ENCODE data around the gene TMEM82. TPM values are rescaled to one million over a fixed set of nuclear protein-coding genes. Genes with fewer than 3 reads are reported as not detected.

The TMEM82 gene
- total RNA-seq, 4 donors from 2014 or later, result 2.5 to 42.4 (median 32.7) TPM

DNA sequence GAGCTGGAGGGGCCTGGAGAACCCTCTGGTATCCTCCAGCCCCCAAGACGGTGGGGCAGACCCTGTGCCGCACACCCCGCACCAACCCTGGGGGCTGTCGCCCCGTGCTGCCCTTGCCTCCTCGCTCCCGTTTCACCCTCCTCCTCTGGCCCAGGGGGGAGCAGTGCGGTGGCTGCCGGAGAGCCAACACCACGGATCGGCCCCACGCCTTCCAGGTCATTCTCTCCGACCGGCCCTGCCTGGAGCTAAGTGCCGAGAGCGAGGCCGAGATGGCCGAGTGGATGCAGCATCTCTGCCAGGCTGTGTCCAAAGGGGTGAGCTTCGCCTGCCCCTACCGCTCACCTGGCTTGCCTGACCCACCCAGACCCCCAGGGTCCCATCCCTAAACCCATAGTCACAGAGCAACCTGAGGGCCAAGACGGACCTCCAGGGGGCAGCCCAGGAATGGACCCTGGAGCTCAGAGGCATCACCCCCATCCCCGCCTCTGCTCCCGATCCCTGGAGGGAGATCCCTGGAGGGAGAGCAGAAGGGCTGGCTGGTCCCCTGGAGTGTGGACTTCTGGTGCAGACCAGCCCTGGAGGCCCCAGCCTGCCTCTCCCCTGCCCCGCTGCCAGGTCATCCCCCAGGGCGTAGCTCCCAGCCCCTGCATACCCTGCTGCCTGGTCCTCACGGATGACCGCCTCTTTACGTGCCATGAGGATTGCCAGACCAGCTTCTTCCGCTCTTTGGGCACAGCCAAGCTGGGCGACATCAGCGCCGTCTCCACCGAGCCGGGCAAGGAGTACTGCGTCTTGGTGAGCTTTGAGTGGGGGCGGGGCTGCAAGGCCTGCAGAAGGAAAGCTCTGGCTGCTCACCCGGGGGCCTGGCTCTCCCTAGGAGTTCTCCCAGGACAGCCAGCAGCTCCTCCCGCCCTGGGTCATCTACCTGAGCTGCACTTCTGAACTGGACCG is 10.3 kb upstream of the TMEM82 start:
- Histone ChIP-seq H3K36me3 (peaks cover 0 to 76% (median 0%) of the 10 kb centered on the region in 3 donors), H3K9me3 (no peaks in the 10 kb centered on the region), H3K4me1 (peaks cover 0 to 19% (median 0%) of the 10 kb centered on the region in 4 donors), H3K4me3 (no peak overlapping the region), H3K27me3 (no peaks in the 10 kb centered on the region), H3K27ac (no peak overlapping the region)
- TF ChIP-seq POLR2A (IDR thresholded peaks at IDR 0.05), result no peak
- TF ChIP-seq, protein P1, sequence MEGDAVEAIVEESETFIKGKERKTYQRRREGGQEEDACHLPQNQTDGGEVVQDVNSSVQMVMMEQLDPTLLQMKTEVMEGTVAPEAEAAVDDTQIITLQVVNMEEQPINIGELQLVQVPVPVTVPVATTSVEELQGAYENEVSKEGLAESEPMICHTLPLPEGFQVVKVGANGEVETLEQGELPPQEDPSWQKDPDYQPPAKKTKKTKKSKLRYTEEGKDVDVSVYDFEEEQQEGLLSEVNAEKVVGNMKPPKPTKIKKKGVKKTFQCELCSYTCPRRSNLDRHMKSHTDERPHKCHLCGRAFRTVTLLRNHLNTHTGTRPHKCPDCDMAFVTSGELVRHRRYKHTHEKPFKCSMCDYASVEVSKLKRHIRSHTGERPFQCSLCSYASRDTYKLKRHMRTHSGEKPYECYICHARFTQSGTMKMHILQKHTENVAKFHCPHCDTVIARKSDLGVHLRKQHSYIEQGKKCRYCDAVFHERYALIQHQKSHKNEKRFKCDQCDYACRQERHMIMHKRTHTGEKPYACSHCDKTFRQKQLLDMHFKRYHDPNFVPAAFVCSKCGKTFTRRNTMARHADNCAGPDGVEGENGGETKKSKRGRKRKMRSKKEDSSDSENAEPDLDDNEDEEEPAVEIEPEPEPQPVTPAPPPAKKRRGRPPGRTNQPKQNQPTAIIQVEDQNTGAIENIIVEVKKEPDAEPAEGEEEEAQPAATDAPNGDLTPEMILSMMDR (IDR thresholded peaks at IDR 0.05), result no peak
- peak in 1 of 3 donors; percentile 47 for DNase-seq

DNA sequence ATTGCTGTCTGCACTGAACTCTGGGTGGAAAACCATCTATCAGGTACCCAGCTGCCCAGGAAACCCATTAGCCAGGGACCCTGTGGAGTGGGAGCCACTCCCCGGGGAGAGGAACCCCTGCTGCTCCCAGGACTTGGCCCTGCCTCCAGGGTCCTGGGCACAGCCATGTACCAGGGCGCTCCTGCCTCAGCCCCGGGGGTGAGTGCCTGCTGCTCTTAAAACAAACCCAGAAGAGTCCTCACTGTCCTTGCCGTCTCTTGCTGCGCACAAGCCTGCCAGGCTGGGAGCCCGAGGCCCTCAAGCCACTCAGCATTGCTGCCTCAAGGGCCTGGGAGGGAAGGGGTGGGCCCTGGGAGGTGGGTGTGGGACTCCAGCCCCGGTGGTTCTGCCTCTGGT is 9.6 kb upstream of the TMEM82 start:
- TF ChIP-seq, protein P1 (IDR thresholded peaks at IDR 0.05), result no peak
- no peak for TF ChIP-seq POLR2A (IDR thresholded peaks at IDR 0.05)
- no peak overlapping the region for H3K4me3 ChIP-seq
- peaks cover 0 to 69% (median 0%) of the 10 kb centered on the region in 3 donors for H3K36me3 ChIP-seq
- no peak overlapping the region for H3K27ac ChIP-seq
- DNase-seq, result no peak
- H3K4me1 ChIP-seq, result peaks cover 0 to 19% (median 0%) of the 10 kb centered on the region in 4 donors
- no peaks in the 10 kb centered on the region for H3K27me3 ChIP-seq
- H3K9me3 ChIP-seq, result no peaks in the 10 kb centered on the region

- no peaks in the 10 kb centered on the region for H3K9me3 ChIP-seq
- H3K27me3 ChIP-seq, result no peaks in the 10 kb centered on the region
- peak in 1 of 3 donors; percentile 41 for DNase-seq
- peaks cover 0 to 24% (median 0%) of the 10 kb centered on the region in 4 donors for H3K4me1 ChIP-seq
- H3K27ac ChIP-seq, result no peak overlapping the region
- H3K4me3 ChIP-seq, result no peak overlapping the region
- TF ChIP-seq, protein P1 (IDR thresholded peaks at IDR 0.05), result no peak
- TF ChIP-seq POLR2A (IDR thresholded peaks at IDR 0.05), result no peak
- H3K36me3 ChIP-seq, result peaks cover 0 to 63% (median 0%) of the 10 kb centered on the region in 3 donors
These were observed 9.0 kb upstream of the TMEM82 start for GRCh38 chr1:15733218-15733725.

GRCh38 chr1:15733726-15734226 is 8.5 kb upstream of the TMEM82 start:
- peak in 1 of 3 donors; percentile 47 for DNase-seq
- H3K9me3 ChIP-seq, result no peaks in the 10 kb centered on the region
- no peaks in the 10 kb centered on the region for H3K27me3 ChIP-seq
- H3K4me3 ChIP-seq, result no peak overlapping the region
- H3K4me1 ChIP-seq, result peaks cover 0 to 25% (median 0%) of the 10 kb centered on the region in 4 donors
- H3K36me3 ChIP-seq, result peaks cover 0 to 58% (median 0%) of the 10 kb centered on the region in 3 donors
- TF ChIP-seq POLR2A (IDR thresholded peaks at IDR 0.05), result no peak
- TF ChIP-seq, protein P1 (IDR thresholded peaks at IDR 0.05), result no peak
- no peak overlapping the region for H3K27ac ChIP-seq

DNA sequence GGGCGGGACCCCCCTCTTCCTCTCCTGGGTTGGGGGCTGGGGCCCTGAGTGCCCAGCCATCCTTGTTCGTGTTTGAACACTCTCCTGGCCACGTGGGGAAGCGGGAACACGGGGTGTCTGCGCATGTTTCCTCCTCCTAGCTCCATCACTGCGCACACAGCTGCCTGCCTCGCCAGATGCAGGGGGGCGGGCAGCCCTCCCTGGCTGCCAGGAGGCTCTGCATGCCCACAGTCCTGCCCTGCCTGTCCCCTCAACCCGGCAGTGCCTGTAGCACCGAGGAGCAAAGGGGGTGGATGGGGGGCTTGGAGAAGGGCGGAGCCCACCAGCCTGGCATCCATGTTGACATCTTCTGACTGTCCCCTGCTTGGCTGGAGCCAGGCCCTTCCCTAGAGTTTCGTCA is 8.0 kb upstream of the TMEM82 start:
- no peaks in the 10 kb centered on the region for H3K27me3 ChIP-seq
- H3K36me3 ChIP-seq, result peaks cover 0 to 57% (median 0%) of the 10 kb centered on the region in 3 donors
- H3K4me1 ChIP-seq, result peaks cover 0 to 30% (median 0%) of the 10 kb centered on the region in 4 donors
- TF ChIP-seq, protein P1 (IDR thresholded peaks at IDR 0.05), result no peak
- TF ChIP-seq POLR2A (IDR thresholded peaks at IDR 0.05), result no peak
- no peaks in the 10 kb centered on the region for H3K9me3 ChIP-seq
- no peak overlapping the region for H3K27ac ChIP-seq
- peak in 1 of 3 donors; percentile 37 for DNase-seq
- H3K4me3 ChIP-seq, result no peak overlapping the region

Measured in Peyer's patch (tissue), 4 donors.